ENCODE measurements around the gene MIPOL1. TPM values are rescaled to one million over a fixed set of nuclear protein-coding genes. Genes with fewer than 3 reads are reported as not detected.

The MIPOL1 gene
- total and polyA plus RNA-seq, 2 of the 13 experiments (the other 11 are each of a cell fraction or from before 2014, with no cell fraction given) = 8.6 to 34.2 TPM

DNA sequence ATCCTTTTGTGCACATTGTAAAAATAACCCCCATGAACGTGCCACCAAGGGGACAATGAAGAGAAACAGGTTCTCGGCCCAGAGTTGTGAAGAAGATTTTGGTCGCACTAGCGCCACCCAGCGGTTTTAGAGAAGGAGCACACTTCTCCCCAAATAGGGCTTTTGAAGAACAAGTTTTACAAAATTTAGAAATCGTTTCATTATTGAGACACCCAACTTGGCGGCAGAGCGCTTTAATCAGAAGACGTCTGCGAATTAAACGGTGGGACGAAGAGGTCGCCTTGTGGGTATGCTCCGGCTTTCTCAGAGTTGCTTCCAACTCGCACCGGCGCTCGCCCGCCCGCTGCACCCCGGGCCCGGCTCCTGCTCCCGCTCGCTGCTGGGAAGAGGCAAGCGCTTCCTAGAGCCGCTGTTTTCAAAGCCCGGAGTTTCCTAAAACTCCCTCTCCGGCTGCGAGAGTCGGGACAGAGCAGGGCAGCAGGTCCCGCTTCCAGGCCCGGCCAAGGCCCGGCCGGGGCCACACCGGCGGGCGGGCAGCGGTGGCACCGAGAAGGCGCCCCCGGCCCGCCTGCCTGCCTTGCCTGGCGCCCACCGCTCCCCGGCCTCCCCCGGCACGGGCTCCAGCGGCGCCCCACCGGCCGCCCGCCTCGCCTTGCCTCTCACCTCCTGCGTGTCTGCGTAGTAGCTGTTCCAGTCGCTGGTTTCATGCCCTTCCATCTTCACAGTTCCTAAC, 396.7 kb downstream of the MIPOL1 start (continued):
- TF ChIP-seq, protein P1, sequence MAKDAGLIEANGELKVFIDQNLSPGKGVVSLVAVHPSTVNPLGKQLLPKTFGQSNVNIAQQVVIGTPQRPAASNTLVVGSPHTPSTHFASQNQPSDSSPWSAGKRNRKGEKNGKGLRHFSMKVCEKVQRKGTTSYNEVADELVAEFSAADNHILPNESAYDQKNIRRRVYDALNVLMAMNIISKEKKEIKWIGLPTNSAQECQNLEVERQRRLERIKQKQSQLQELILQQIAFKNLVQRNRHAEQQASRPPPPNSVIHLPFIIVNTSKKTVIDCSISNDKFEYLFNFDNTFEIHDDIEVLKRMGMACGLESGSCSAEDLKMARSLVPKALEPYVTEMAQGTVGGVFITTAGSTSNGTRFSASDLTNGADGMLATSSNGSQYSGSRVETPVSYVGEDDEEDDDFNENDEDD (CRISPR knock-in tag; IDR thresholded peaks at IDR 0.05; ENCODE audit: borderline replicate concordance) = peak; percentile 68; the same call in 1 of the 2 replicates
- TF ChIP-seq SALL1 (CRISPR knock-in tag; IDR thresholded peaks at IDR 0.05) (peak; percentile 72), MIXL1 (CRISPR knock-in tag; IDR thresholded peaks at IDR 0.05) (peak; percentile 77; the same call in 1 of the 2 replicates), ZNF83 (CRISPR knock-in tag; IDR thresholded peaks at IDR 0.05; ENCODE audit: borderline replicate concordance) (0 out of 2 replicates have a peak, but pooled peaks have one; percentile 5), ZNF121 (CRISPR knock-in tag; IDR thresholded peaks at IDR 0.05) (peak; percentile 61; the same call in 1 of the 2 replicates), HES4 (CRISPR knock-in tag; IDR thresholded peaks at IDR 0.05; ENCODE audit: borderline replicate concordance) (peak; percentile 94), SSRP1 (CRISPR knock-in tag; IDR thresholded peaks at IDR 0.05) (no peak), NFATC3 (CRISPR knock-in tag; IDR thresholded peaks at IDR 0.05) (peak; percentile 63; the same call in 1 of the 2 replicates), ZNF562 (CRISPR knock-in tag; IDR thresholded peaks at IDR 0.05; ENCODE audit: borderline replicate concordance) (no peak), SETDB1 (CRISPR knock-in tag; IDR thresholded peaks at IDR 0.05; ENCODE audit: borderline replicate concordance) (no peak), ZNF605 (CRISPR knock-in tag; IDR thresholded peaks at IDR 0.05) (peak; percentile 76; the same call in 1 of the 2 replicates), ZNF556 (CRISPR knock-in tag; IDR thresholded peaks at IDR 0.05; ENCODE audit: borderline replicate concordance) (no peak), MAFK (conservative IDR thresholded peaks at IDR 0.05 in 1 of 2, IDR thresholded peaks at IDR 0.05 in 1 of 2; ENCODE audit: low read length in 2 of 2) (no peak; a peak in 1 of 4 replicates), SP140L (CRISPR knock-in tag; IDR thresholded peaks at IDR 0.05; ENCODE audit: borderline replicate concordance) (peak; percentile 96), ZNF546 (CRISPR knock-in tag; conservative IDR thresholded peaks at IDR 0.05) (no peak), MYNN (CRISPR knock-in tag; IDR thresholded peaks at IDR 0.05; ENCODE audit: low read depth) (no peak), KDM5A (IDR thresholded peaks at IDR 0.05; ENCODE audit: borderline replicate concordance, low read length) (peak; percentile 75; the same call in 1 of the 2 replicates), TCF12 (IDR thresholded peaks at IDR 0.05) (no peak), TCF12 (CRISPR knock-in tag; IDR thresholded peaks at IDR 0.05) (no peak; the same call in none of the 2 replicates), RBAK (CRISPR knock-in tag; IDR thresholded peaks at IDR 0.05) (no peak), ZNF33A (CRISPR knock-in tag; IDR thresholded peaks at IDR 0.05; ENCODE audit: borderline replicate concordance) (no peak), SUZ12 (IDR thresholded peaks at IDR 0.05; ENCODE audit: low read depth, low read length) (no peak), ZSCAN25 (CRISPR knock-in tag; IDR thresholded peaks at IDR 0.05) (peak; percentile 70; the same call in 1 of the 2 replicates), ELF4 (CRISPR knock-in tag; IDR thresholded peaks at IDR 0.05; ENCODE audit: borderline replicate concordance) (no peak)
- TF ChIP-seq, protein P2, sequence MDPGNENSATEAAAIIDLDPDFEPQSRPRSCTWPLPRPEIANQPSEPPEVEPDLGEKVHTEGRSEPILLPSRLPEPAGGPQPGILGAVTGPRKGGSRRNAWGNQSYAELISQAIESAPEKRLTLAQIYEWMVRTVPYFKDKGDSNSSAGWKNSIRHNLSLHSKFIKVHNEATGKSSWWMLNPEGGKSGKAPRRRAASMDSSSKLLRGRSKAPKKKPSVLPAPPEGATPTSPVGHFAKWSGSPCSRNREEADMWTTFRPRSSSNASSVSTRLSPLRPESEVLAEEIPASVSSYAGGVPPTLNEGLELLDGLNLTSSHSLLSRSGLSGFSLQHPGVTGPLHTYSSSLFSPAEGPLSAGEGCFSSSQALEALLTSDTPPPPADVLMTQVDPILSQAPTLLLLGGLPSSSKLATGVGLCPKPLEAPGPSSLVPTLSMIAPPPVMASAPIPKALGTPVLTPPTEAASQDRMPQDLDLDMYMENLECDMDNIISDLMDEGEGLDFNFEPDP (CRISPR knock-in tag; conservative IDR thresholded peaks at IDR 0.05) = no peak
- TF ChIP-seq, protein P3, sequence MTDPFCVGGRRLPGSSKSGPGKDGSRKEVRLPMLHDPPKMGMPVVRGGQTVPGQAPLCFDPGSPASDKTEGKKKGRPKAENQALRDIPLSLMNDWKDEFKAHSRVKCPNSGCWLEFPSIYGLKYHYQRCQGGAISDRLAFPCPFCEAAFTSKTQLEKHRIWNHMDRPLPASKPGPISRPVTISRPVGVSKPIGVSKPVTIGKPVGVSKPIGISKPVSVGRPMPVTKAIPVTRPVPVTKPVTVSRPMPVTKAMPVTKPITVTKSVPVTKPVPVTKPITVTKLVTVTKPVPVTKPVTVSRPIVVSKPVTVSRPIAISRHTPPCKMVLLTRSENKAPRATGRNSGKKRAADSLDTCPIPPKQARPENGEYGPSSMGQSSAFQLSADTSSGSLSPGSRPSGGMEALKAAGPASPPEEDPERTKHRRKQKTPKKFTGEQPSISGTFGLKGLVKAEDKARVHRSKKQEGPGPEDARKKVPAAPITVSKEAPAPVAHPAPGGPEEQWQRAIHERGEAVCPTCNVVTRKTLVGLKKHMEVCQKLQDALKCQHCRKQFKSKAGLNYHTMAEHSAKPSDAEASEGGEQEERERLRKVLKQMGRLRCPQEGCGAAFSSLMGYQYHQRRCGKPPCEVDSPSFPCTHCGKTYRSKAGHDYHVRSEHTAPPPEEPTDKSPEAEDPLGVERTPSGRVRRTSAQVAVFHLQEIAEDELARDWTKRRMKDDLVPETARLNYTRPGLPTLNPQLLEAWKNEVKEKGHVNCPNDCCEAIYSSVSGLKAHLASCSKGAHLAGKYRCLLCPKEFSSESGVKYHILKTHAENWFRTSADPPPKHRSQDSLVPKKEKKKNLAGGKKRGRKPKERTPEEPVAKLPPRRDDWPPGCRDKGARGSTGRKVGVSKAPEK (CRISPR knock-in tag; IDR thresholded peaks at IDR 0.05; ENCODE audit: borderline replicate concordance) = peak; percentile 90; the same call in 1 of the 2 replicates
